PFSK-1 (cell line): ENCODE measurements around the gene TTC39B.

ENCODE experiments used
- FOXP2 ChIP-seq: optimal IDR thresholded peaks from 2 replicates; pipeline ENCODE3; 2011; ENCODE audit warnings: borderline replicate concordance, control low read depth, inconsistent platforms; ENCODE audit not compliant: insufficient read depth; ENCODE audit errors: extremely low read length, extremely low read depth
- POLR2AphosphoS5 ChIP-seq: IDR thresholded peaks from 2 replicates; pipeline ENCODE4 v1.6.1; 2012; ENCODE audit warnings: low read depth, mild to moderate bottlenecking, control low read depth, low read length, moderate library complexity
- REST ChIP-seq, 2 experiments: IDR thresholded peaks; 2 replicates each; pipeline versions ENCODE4 v1.6.1 to v1.8.0; 2011 to 2012; ENCODE audit warnings: low read depth in 2 of 2, low read length in 2 of 2, control low read depth in 1 of 2, inconsistent platforms in 1 of 2, mild to moderate bottlenecking in 1 of 2, moderate library complexity in 1 of 2; ENCODE audit not compliant: insufficient read depth in 1 of 2
- SIN3A ChIP-seq: IDR thresholded peaks from 2 replicates; pipeline ENCODE4 v1.6.1; 2012; ENCODE audit warnings: mild to moderate bottlenecking, low read length, moderate library complexity, borderline replicate concordance; ENCODE audit not compliant: insufficient read depth
- TAF1 ChIP-seq: IDR thresholded peaks from 2 replicates; pipeline ENCODE4 v1.6.1; 2012; ENCODE audit warnings: low read length, control low read depth, borderline replicate concordance; ENCODE audit not compliant: insufficient read depth

The TTC39B gene

DNA sequence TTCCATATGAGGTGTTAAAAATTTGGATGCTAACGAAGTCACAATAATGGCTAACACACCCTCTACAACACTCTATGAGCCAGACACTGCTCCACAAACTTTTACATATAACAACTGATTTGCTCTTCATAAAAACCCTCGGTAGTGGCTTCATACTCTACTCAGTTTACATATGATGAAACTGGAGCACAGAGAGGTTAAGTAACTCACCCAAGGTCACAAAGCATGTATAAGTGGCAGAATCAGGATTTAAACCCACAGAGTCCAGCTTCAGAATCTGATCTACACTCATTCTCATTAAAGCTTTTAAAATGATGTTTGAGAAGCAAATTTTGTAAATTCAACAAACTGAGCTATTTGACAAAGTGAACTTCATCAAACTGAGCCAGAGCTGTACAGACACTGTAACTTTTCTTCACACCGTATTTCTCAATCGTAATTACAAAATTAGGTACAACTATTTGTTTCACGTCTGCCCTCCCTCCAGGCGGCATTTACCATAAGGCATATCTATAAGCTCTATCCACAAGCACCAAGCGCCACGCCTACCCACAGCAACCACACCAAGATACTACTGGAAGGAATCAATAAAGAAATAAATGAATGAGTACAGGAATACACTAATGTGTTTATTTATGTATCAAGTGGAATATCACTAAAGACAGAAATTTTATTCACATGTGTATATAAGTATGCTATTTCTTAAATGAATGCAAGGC lies 24.3 kb downstream of the TTC39B start:
- no peak for TF ChIP-seq REST (IDR thresholded peaks at IDR 0.05; ENCODE audit: insufficient read depth in 1 of 2, low read depth in 2 of 2, low read length in 2 of 2)

DNA sequence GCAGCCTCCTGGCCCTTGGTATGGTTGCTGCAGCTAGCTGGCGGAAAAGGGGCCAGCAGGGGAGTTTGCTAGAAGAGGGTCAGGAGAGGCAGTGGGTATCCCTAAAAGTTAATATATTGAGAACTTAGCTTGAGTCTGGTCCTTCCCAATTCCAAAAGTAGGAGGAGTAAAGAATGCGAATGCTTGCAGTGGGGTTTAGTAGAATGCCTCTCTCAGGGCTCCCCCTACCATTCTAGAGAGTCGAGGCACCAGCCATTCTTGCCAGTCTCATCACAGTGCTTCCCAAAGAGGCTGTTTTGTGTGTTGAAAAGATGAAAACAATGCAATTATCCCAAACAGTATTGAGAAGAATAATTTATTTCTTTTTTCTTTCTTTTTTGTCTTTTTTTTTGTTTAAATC lies 26.4 kb downstream of the TTC39B start:
- TF ChIP-seq TAF1 (no peak), POLR2AphosphoS5 (no peak), SIN3A (no peak), FOXP2 (no peak), REST (IDR thresholded peaks at IDR 0.05; ENCODE audit: insufficient read depth in 1 of 2, low read depth in 2 of 2, low read length in 2 of 2) (no peak)

- no peak for TF ChIP-seq TAF1
- no peak for TF ChIP-seq REST (IDR thresholded peaks at IDR 0.05; ENCODE audit: insufficient read depth in 1 of 2, low read depth in 2 of 2, low read length in 2 of 2)
- no peak for TF ChIP-seq POLR2AphosphoS5
- TF ChIP-seq SIN3A, result no peak
Observed at GRCh38 chr9:15278839-15279238, 28.2 kb downstream of the TTC39B start.

DNA sequence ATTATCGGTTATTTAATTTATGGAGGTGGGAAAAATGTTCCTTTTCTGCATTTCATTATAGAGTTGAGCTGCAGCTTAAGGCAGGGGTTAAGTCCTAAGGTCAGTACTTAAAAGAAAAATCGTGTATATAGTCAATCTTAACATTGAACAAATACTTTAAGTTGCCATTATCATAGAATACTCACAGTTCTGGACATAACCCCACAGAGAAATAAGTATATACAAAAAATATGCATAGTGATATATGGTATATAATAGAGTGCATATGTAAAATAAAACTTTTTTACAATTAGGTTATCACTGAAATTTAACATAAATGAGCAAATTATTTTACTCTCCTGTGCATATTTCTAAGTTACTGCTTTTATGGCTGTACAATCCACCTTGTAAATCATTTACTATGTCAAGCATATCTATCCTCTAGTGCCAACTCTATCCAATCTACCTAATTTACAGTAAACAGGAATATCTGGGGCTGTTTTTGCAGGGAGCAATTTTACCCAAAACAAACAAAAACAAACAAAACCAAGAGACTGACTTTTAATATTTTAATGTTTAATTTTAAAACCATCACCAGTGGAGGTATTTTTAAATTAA lies 28.8 kb downstream of the TTC39B start:
- TF ChIP-seq POLR2AphosphoS5 (no peak), SIN3A (no peak), FOXP2 (no peak), TAF1 (no peak), REST (IDR thresholded peaks at IDR 0.05; ENCODE audit: insufficient read depth in 1 of 2, low read depth in 2 of 2, low read length in 2 of 2) (no peak)
